Sigmoid colon (tissue), 4 donors: Measurements from ENCODE around the gene IRF2.

Source experiments
- POLR2A ChIP-seq, 2 donors: fragments of 450-650 bp; IDR thresholded peaks; one replicate each; pipeline ENCODE4 v1.6.1; 2016; ENCODE audit warnings: antibody characterized with exemption in 2 of 2, mild to moderate bottlenecking in 2 of 2, moderate library complexity in 2 of 2
- POLR2AphosphoS5 ChIP-seq, 4 donors: sonication (generic); formaldehyde crosslinking; IDR thresholded peaks; one replicate each; pipeline ENCODE4 v1.6.1; 2017; ENCODE audit warnings: antibody characterized with exemption in 4 of 4
- TF ChIP-seq, protein P1 (sequence below), 4 experiments: fragments of 450-650 bp in 3 of 4; fragments of 200-600 bp in 1 of 4; IDR thresholded peaks; one replicate each; pipeline ENCODE4 v1.5.1; 2016 to 2019; ENCODE audit warnings: antibody characterized with exemption in 4 of 4, mild to moderate bottlenecking in 3 of 4, moderate library complexity in 2 of 4

DNA sequence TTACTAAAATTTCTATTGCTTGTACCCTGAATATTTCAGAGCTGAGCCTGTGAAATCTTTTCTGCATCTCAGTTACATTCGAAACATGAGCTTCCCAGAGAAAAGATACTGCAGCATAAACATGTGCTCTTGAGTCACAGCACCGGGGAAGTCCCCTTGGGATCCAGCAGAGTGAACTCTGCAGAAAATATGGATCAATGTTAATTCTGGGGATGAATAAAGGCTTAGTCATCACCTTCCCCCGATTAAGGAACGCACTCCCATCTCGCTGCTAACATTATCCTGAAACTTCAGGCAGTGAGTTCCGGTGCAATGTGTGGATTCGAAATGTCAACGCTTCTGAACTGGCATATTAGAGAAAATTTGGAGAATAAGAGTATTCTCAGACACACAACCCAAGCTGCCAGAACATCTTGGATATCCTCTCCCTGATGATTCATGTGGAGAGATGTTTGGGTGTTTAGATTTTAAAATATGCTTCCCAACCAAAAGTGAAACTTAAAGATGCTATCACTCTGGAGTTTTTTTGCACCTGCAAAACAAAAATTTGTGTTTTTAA is 90.8 kb downstream of the IRF2 start:
- TF ChIP-seq, protein P1, sequence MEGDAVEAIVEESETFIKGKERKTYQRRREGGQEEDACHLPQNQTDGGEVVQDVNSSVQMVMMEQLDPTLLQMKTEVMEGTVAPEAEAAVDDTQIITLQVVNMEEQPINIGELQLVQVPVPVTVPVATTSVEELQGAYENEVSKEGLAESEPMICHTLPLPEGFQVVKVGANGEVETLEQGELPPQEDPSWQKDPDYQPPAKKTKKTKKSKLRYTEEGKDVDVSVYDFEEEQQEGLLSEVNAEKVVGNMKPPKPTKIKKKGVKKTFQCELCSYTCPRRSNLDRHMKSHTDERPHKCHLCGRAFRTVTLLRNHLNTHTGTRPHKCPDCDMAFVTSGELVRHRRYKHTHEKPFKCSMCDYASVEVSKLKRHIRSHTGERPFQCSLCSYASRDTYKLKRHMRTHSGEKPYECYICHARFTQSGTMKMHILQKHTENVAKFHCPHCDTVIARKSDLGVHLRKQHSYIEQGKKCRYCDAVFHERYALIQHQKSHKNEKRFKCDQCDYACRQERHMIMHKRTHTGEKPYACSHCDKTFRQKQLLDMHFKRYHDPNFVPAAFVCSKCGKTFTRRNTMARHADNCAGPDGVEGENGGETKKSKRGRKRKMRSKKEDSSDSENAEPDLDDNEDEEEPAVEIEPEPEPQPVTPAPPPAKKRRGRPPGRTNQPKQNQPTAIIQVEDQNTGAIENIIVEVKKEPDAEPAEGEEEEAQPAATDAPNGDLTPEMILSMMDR (IDR thresholded peaks at IDR 0.05) = no peak
- TF ChIP-seq POLR2A (IDR thresholded peaks at IDR 0.05) (no peak), POLR2AphosphoS5 (IDR thresholded peaks at IDR 0.05) (peak in 1 of 4 donors; percentile 67)
